ENCODE results near the gene IGDCC3.

DNA sequence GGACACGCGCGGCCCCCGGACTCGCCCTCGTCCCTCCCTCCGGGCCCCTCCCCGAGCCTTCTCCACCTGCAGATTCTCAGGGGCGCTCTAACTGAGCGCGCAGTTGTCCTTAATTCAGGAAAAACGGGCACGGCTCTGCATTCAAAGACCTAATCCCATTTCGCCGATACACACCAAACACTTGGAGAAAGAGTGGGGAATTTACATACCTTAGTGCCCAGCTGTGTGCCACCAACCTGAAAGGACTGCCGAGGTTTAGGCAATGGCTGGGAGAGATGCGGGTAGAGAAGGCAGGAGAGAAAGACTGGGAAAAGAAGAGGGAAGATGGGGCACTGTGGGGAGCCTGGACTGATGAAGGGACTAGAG lies 21.8 kb downstream of the IGDCC3 start:
- TF ChIP-seq, protein P1, sequence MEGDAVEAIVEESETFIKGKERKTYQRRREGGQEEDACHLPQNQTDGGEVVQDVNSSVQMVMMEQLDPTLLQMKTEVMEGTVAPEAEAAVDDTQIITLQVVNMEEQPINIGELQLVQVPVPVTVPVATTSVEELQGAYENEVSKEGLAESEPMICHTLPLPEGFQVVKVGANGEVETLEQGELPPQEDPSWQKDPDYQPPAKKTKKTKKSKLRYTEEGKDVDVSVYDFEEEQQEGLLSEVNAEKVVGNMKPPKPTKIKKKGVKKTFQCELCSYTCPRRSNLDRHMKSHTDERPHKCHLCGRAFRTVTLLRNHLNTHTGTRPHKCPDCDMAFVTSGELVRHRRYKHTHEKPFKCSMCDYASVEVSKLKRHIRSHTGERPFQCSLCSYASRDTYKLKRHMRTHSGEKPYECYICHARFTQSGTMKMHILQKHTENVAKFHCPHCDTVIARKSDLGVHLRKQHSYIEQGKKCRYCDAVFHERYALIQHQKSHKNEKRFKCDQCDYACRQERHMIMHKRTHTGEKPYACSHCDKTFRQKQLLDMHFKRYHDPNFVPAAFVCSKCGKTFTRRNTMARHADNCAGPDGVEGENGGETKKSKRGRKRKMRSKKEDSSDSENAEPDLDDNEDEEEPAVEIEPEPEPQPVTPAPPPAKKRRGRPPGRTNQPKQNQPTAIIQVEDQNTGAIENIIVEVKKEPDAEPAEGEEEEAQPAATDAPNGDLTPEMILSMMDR (IDR thresholded peaks at IDR 0.05 in 4 of 5, conservative IDR thresholded peaks at IDR 0.05 in 1 of 5), result no peak
- TF ChIP-seq POLR2A (IDR thresholded peaks at IDR 0.05), result no peak

Measured in gastrocnemius medialis (tissue), 4 donors.